Neutrophil (primary cell): Measurements from ENCODE around the gene INPP5A.

Experiments
- H3K27ac ChIP-seq: fragments of 200-600 bp; sonication (generic); 2 replicates; pipeline ENCODE4 v1.5.1; 2016; ENCODE audit warnings: mild to moderate bottlenecking, moderate library complexity
- H3K27me3 ChIP-seq: fragments of 200-600 bp; sonication (generic); 2 replicates; pipeline ENCODE4 v1.6.0; 2016; ENCODE audit warnings: mild to moderate bottlenecking
- H3K36me3 ChIP-seq: fragments of 200-600 bp; sonication (generic); 2 replicates; pipeline ENCODE4 v1.5.1; 2017
- H3K4me1 ChIP-seq, 2 experiments: fragments of 200-600 bp in 1 of 2; sonication (generic) in 1 of 2; 1 replicate in 1 of 2; 2 replicates in 1 of 2; pipeline versions ENCODE4 v1.5.1 to v1.6.1; 2013 to 2016; ENCODE audit warnings: low read depth in 1 of 2, low read length in 1 of 2, mild to moderate bottlenecking in 1 of 2, moderate library complexity in 1 of 2; ENCODE audit not compliant: control insufficient read depth in 1 of 2, insufficient read depth in 1 of 2
- H3K4me3 ChIP-seq, 2 experiments: fragments of 200-600 bp in 1 of 2; sonication (generic) in 1 of 2; 1 replicate in 1 of 2; 2 replicates in 1 of 2; pipeline ENCODE4 v1.5.1; 2013 to 2016; ENCODE audit warnings: low read depth in 1 of 2, low read length in 1 of 2, mild to moderate bottlenecking in 1 of 2, moderate library complexity in 1 of 2
- H3K9me3 ChIP-seq: fragments of 200-600 bp; sonication (generic); 2 replicates; pipeline ENCODE4 v1.5.1; 2016
- TF ChIP-seq, protein P1 (sequence below): fragments of 200-600 bp; sonication (generic); IDR thresholded peaks from 2 replicates; pipeline ENCODE4 v1.5.1; 2016; ENCODE audit warnings: antibody characterized with exemption

Gene INPP5A

DNA sequence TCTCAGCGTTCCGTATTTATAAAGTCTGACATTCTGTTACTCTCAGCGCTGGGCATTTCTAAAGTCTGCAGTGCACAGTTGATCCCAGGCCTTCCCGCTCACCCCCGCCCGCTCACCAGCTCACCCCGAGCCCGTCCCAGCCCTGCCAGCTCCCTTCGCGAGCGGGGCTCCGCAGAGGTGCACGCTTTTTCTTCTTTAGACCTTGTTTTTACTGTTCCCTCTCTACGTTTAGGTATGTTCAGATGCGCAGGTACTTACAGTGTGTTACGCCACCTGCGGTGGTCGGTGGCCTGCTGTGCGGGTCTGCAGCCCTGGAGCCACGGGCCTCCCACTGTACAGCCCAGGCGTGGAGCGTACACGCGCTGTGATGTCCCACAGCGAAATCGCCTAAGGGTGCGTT lies 219.6 kb downstream of the INPP5A start:
- Histone ChIP-seq H3K36me3 (peaks cover 88% of the 10 kb centered on the region), H3K27ac (no peak overlapping the region), H3K4me1 (no peaks in the 10 kb centered on the region), H3K9me3 (no peaks in the 10 kb centered on the region), H3K4me3 (no peak overlapping the region), H3K27me3 (no peaks in the 10 kb centered on the region)
- TF ChIP-seq, protein P1, sequence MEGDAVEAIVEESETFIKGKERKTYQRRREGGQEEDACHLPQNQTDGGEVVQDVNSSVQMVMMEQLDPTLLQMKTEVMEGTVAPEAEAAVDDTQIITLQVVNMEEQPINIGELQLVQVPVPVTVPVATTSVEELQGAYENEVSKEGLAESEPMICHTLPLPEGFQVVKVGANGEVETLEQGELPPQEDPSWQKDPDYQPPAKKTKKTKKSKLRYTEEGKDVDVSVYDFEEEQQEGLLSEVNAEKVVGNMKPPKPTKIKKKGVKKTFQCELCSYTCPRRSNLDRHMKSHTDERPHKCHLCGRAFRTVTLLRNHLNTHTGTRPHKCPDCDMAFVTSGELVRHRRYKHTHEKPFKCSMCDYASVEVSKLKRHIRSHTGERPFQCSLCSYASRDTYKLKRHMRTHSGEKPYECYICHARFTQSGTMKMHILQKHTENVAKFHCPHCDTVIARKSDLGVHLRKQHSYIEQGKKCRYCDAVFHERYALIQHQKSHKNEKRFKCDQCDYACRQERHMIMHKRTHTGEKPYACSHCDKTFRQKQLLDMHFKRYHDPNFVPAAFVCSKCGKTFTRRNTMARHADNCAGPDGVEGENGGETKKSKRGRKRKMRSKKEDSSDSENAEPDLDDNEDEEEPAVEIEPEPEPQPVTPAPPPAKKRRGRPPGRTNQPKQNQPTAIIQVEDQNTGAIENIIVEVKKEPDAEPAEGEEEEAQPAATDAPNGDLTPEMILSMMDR = no peak

DNA sequence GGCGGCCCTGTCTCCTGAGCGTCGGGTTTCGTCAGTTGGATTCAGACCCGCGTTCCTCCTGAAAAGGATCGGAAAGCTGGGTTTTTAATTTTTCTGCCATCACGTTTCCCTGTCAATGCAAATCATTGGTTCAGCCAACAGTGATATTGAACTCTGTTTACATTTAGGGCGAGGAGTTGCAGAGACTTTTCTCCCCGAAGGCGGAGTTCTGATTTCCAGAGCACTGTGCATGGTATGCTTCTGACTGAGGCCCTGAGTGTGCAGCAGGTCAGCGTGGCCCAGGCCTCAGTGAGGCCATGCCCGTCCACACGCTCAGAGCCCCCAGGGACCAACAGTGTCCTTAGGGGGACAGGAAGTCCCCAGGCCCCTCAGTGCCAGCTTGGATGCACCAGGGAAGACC lies 221.3 kb downstream of the INPP5A start:
- no peak overlapping the region for H3K27ac ChIP-seq
- no peaks in the 10 kb centered on the region for H3K9me3 ChIP-seq
- TF ChIP-seq, protein P1 = no peak
- H3K4me3 ChIP-seq = no peak overlapping the region
- H3K36me3 ChIP-seq = peaks cover 75% of the 10 kb centered on the region
- H3K27me3 ChIP-seq = no peaks in the 10 kb centered on the region
- no peaks in the 10 kb centered on the region for H3K4me1 ChIP-seq

DNA sequence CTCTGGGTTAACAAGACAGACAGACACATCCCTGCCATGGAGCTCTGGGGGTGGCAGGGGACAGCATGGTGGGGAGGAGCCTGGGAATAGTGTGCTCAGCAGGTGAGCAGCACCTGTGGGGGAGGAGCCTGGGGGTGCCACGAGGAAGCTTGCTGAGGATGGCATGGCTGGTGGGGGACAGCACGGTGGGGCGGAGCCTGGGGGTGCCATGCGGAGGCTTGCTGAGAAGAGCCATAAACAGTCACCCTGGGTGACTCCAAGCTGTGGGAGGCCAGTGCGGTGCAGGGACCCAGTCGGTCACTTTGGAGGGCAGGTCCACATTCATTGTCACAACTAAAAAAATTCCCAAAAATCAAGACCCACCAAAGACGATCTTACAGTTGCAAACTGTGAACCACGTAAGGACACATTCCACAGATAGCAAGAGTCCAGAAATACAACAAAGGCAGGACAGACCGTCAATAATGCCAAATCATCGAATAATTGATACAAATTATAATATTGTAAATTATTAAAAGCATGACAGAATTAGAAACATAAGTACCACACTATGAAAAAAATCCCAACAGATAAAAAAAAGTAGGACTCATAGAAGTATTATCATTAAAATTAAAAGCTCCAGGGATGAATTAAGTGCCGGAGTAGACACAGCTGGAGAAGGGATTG lies 223.9 kb downstream of the INPP5A start:
- Histone ChIP-seq H3K36me3 (peaks cover 66% of the 10 kb centered on the region), H3K4me3 (no peak overlapping the region), H3K9me3 (no peaks in the 10 kb centered on the region), H3K27me3 (no peaks in the 10 kb centered on the region), H3K27ac (no peak overlapping the region), H3K4me1 (no peaks in the 10 kb centered on the region)
- TF ChIP-seq, protein P1 = no peak

DNA sequence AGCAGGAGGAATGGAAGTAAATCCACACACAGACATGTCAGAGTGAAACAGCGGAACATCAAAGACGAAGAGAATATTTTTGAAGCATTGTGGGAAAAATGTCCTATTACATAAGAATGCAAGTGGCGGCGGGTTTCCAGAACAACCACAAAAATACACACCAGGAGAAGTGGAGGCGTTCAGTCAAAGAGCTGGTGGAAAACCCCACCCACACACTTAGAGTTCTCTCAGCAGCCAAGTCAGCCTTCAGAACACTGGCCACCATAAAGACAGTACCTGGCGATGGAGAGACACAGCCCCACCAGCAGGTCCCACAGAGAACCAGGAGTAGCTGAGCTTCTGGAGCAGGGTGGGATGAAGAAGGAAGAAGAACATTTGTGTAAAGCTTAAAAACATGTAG lies 224.7 kb downstream of the INPP5A start:
- no peaks in the 10 kb centered on the region for H3K27me3 ChIP-seq
- no peak overlapping the region for H3K27ac ChIP-seq
- H3K9me3 ChIP-seq = no peaks in the 10 kb centered on the region
- H3K36me3 ChIP-seq = peaks cover 63% of the 10 kb centered on the region
- H3K4me3 ChIP-seq = no peak overlapping the region
- H3K4me1 ChIP-seq = no peaks in the 10 kb centered on the region
- TF ChIP-seq, protein P1 = no peak

DNA sequence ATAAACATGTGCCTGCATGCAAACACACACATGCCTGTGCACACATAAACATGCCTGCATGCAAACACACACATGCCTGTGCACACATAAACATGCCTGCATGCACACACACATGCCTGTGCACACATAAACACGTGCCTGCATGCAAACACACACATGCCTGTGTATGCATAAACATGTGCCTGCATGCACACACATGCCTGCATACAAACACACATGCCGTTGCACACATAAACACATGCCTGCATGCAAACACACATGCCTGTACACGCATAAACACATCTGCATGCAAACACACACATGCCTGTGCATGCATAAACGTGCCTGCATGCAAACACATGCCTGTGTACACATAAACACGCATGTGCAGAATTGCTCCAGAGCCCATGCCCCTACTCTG lies 226.0 kb downstream of the INPP5A start:
- Histone ChIP-seq H3K9me3 (peaks cover 6% of the 10 kb centered on the region), H3K27ac (no peak overlapping the region), H3K4me1 (no peaks in the 10 kb centered on the region), H3K4me3 (no peak overlapping the region), H3K36me3 (peaks cover 63% of the 10 kb centered on the region), H3K27me3 (no peaks in the 10 kb centered on the region)
- TF ChIP-seq, protein P1 = no peak
